Karpas-422 (cell line): ENCODE measurements around the gene TSEN54. TPM values are rescaled to one million over a fixed set of nuclear protein-coding genes. Genes with fewer than 3 reads are reported as not detected.
"Not testable (repeated sequence)": the region's sequence is repeated elsewhere in the genome, so short reads cannot be mapped to it uniquely, and the experiment has no call there.

Experiments
- DNase-seq: peaks from one replicate; pipeline ENCODE4 v3.0.0-alpha.2; 2015
- H2AFZ ChIP-seq: fragments of 200-600 bp; sonication (generic); 2 replicates; pipeline ENCODE4 v1.6.1; 2014; ENCODE audit warnings: antibody characterized with exemption, low read length, mixed read lengths
- H3K27ac ChIP-seq: fragments of 200-600 bp; sonication (generic); 2 replicates; pipeline ENCODE4 v1.5.1; 2014; ENCODE audit warnings: mild to moderate bottlenecking, low read length, moderate library complexity
- H3K27me3 ChIP-seq: fragments of 200-600 bp; sonication (generic); 2 replicates; pipeline ENCODE4 v1.6.1; 2014; ENCODE audit warnings: low read length, mixed read lengths
- H3K36me3 ChIP-seq: fragments of 200-600 bp; sonication (generic); 2 replicates; pipeline ENCODE4 v1.6.1; 2014; ENCODE audit warnings: low read length, mixed read lengths; ENCODE audit not compliant: insufficient read depth
- H3K4me1 ChIP-seq: fragments of 200-600 bp; sonication (generic); 2 replicates; pipeline ENCODE4 v1.6.1; 2014; ENCODE audit warnings: mild to moderate bottlenecking, low read length, mixed read lengths
- H3K4me2 ChIP-seq: fragments of 200-600 bp; sonication (generic); 2 replicates; pipeline ENCODE4 v1.6.1; 2014; ENCODE audit warnings: low read length, low read depth, mild to moderate bottlenecking; ENCODE audit not compliant: poor library complexity, severe bottlenecking
- H3K4me3 ChIP-seq: fragments of 200-600 bp; sonication (generic); 2 replicates; pipeline ENCODE4 v1.5.1; 2014; ENCODE audit warnings: mild to moderate bottlenecking, antibody characterized with exemption, low read length, mixed read lengths
- H3K79me2 ChIP-seq: fragments of 200-600 bp; sonication (generic); 2 replicates; pipeline ENCODE4 v1.6.1; 2014; ENCODE audit warnings: mild to moderate bottlenecking, low read length, mixed read lengths
- H3K9ac ChIP-seq: fragments of 200-600 bp; sonication (generic); 2 replicates; pipeline ENCODE4 v1.6.0; 2014; ENCODE audit warnings: low read length
- H3K9me2 ChIP-seq: fragments of 200-600 bp; sonication (generic), shearing (Covaris generic); replicated peaks from 2 replicates; pipeline ENCODE4 v1.6.0; 2014; ENCODE audit warnings: mild to moderate bottlenecking, low read length, moderate library complexity; ENCODE audit not compliant: insufficient read depth
- H3K9me3 ChIP-seq: fragments of 300-700, 200-600 bp; sonication (generic); 2 replicates; pipeline ENCODE4 v1.6.1; 2014; ENCODE audit warnings: low read length, mixed read lengths
- H4K20me1 ChIP-seq: fragments of 200-600 bp; sonication (generic); 2 replicates; pipeline ENCODE4 v1.6.1; 2014; ENCODE audit warnings: mild to moderate bottlenecking, antibody characterized with exemption, low read length, low read depth; ENCODE audit not compliant: insufficient read depth
- total RNA-seq: library from RNA; depleted of rRNA; stranded (reverse); fragments of >200 nt; shearing (Covaris generic); gene quantifications from 2 replicates; pipeline ENCODE4 v1.2.3, GENCODE V29; 2014; ENCODE audit warnings: low replicate concordance

TSEN54 gene
- total RNA-seq, 1 experiment from 2014 or later, result 25.5 TPM

GRCh38 chr17:75517297-75517865 lies 1.1 kb downstream of the TSEN54 start:
- peaks cover 9% of the 10 kb centered on the region; the same call in 1 of the 2 replicates for H4K20me1 ChIP-seq
- H3K9me2 ChIP-seq, result no peaks in the 10 kb centered on the region
- H2AFZ ChIP-seq, result no peak overlapping the region
- H3K9ac ChIP-seq, result peak overlapping the region; percentile 77
- no peaks in the 10 kb centered on the region for H3K36me3 ChIP-seq
- H3K9me3 ChIP-seq, result no peaks in the 10 kb centered on the region
- peak overlapping the region; percentile 83 for H3K4me2 ChIP-seq
- no peaks in the 10 kb centered on the region for H3K27me3 ChIP-seq
- peak; percentile 68 for DNase-seq
- H3K27ac ChIP-seq, result no peak overlapping the region
- peaks cover 25% of the 10 kb centered on the region for H3K4me1 ChIP-seq
- peak overlapping the region; percentile 78 for H3K4me3 ChIP-seq
- peaks cover 13% of the 10 kb centered on the region for H3K79me2 ChIP-seq

- peaks cover 25% of the 10 kb centered on the region for H3K4me1 ChIP-seq
- H3K4me3 ChIP-seq, result peak overlapping the region; percentile 78; the same call in 1 of the 2 replicates
- peak overlapping the region; percentile 83 for H3K4me2 ChIP-seq
- H3K36me3 ChIP-seq, result no peaks in the 10 kb centered on the region
- peak overlapping the region; percentile 77 for H3K9ac ChIP-seq
- H3K9me2 ChIP-seq, result no peaks in the 10 kb centered on the region
- H3K79me2 ChIP-seq, result peaks cover 13% of the 10 kb centered on the region
- no peaks in the 10 kb centered on the region for H3K27me3 ChIP-seq
- DNase-seq, result peak; percentile 63
- peaks cover 9% of the 10 kb centered on the region; the same call in 1 of the 2 replicates for H4K20me1 ChIP-seq
- H3K27ac ChIP-seq, result peak overlapping the region; percentile 42; the same call in 1 of the 2 replicates
- H2AFZ ChIP-seq, result no peak overlapping the region
- no peaks in the 10 kb centered on the region for H3K9me3 ChIP-seq
These were observed 1.9 kb downstream of the TSEN54 start for GRCh38 chr17:75518201-75518600.

DNA sequence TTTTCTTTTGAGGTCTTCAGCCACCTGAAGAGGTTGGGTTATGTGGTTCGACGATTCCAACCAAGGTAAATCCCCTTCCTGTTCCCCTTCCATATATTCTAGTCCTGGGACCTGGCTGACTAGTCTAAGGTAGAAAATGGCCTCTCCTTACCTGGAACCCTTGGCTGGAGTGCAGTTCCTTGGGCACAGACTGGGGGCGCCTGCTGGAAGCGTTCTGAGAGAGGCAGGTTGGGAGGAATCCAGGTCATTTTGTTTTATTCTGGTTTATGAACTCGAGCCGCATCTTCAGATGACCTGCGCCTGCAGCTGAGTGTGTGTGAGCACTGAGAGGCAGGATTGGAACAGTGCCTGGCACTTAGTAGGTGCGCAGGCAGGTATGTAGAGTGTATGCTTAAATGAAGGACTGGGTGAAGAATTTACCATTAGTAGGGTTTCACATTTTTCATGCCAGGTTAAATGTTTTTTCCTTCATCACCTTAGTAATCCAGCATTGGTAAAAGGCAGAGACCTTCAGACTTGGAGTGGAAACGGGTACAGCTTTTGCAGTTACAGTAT lies 2.7 kb downstream of the TSEN54 start:
- Histone ChIP-seq H3K4me2 (no peak overlapping the region), H3K4me3 (no peak overlapping the region), H4K20me1 (peaks cover 9% of the 10 kb centered on the region; the same call in 1 of the 2 replicates), H3K9me3 (no peaks in the 10 kb centered on the region), H2AFZ (no peak overlapping the region), H3K27me3 (no peaks in the 10 kb centered on the region), H3K9me2 (no peaks in the 10 kb centered on the region), H3K9ac (no peak overlapping the region), H3K27ac (no peak overlapping the region), H3K36me3 (no peaks in the 10 kb centered on the region), H3K79me2 (peaks cover 13% of the 10 kb centered on the region), H3K4me1 (peaks cover 25% of the 10 kb centered on the region)
- no peak for DNase-seq

DNA sequence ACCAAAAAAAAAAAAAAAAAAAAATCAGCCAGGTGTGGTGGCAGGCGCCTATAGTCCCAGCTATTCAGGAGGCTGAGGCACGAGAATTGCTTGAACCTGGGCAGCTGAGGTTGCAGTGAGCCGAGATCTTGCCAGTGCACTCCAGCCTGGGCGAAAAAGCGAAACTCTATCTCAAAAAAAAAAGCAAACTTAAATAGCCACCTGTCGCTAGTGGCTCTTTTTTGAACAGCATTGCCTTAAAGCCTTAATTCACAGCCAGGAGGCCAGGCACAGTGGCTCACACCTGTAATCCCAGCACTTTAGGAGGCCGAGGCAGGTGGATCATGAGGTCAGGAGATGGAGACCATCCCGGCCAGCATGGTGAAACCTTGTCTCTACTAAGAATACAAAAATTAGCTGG lies 4.1 kb downstream of the TSEN54 start:
- not testable (repeated sequence) for H2AFZ ChIP-seq, H3K36me3 ChIP-seq, DNase-seq, H3K27me3 ChIP-seq, H3K4me3 ChIP-seq, H3K9me3 ChIP-seq, H3K9ac ChIP-seq, H3K9me2 ChIP-seq, H3K4me2 ChIP-seq, H3K27ac ChIP-seq
- H3K79me2 ChIP-seq, result peaks cover 13% of the 10 kb centered on the region
- peaks cover 15% of the 10 kb centered on the region; the same call in 1 of the 2 replicates for H4K20me1 ChIP-seq
- H3K4me1 ChIP-seq, result peaks cover 33% of the 10 kb centered on the region

GRCh38 chr17:75521290-75521689 lies 5.0 kb downstream of the TSEN54 start:
- Histone ChIP-seq H4K20me1 (peaks cover 17% of the 10 kb centered on the region; the same call in 1 of the 2 replicates), H3K27ac (no peak overlapping the region), H3K9ac (no peak overlapping the region), H3K79me2 (peaks cover 13% of the 10 kb centered on the region), H3K27me3 (no peaks in the 10 kb centered on the region), H3K4me1 (peaks cover 33% of the 10 kb centered on the region), H2AFZ (no peak overlapping the region), H3K4me2 (no peak overlapping the region), H3K9me2 (no peaks in the 10 kb centered on the region), H3K9me3 (no peaks in the 10 kb centered on the region), H3K4me3 (no peak overlapping the region), H3K36me3 (no peaks in the 10 kb centered on the region)
- no peak for DNase-seq

DNA sequence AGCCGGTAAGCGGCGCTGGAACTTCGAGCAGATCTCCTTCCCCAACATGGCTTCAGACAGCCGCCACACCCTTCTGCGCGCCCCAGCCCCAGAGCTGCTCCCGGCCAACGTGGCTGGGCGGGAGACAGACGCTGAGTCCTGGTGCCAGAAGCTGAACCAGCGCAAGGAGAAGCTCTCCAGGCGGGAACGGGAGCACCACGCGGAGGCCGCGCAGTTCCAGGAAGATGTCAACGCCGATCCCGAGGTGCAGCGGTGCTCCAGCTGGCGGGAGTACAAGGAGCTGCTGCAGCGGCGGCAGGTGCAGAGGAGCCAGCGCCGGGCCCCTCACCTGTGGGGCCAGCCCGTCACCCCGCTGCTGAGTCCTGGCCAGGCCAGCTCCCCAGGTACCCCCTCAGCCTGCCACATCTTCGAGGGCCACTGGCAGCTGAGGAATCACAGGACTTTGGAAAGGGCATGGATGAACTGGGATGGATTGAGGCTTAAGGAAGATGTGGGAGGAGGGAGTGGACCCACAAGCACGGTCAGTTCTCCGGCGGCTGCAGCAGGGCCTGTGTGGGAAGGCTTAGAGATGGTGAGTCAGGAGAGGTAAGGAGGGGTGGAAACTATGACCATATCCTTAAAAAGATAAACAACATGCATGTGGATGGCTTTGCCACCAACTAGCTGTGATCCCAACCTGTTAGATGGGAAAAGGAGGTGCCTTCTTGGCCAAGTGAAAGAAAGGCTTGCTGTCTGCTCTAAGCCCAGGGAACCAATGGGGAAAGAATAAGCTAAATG lies 5.8 kb downstream of the TSEN54 start:
- H3K4me2 ChIP-seq, result no peak overlapping the region
- H3K9me2 ChIP-seq, result no peaks in the 10 kb centered on the region
- H4K20me1 ChIP-seq, result peaks cover 21% of the 10 kb centered on the region; the same call in 1 of the 2 replicates
- H3K9ac ChIP-seq, result no peak overlapping the region
- H3K4me1 ChIP-seq, result peaks cover 32% of the 10 kb centered on the region
- H3K4me3 ChIP-seq, result no peak overlapping the region
- H3K27me3 ChIP-seq, result no peaks in the 10 kb centered on the region
- H3K79me2 ChIP-seq, result peaks cover 10% of the 10 kb centered on the region
- H3K9me3 ChIP-seq, result no peaks in the 10 kb centered on the region
- H3K36me3 ChIP-seq, result no peaks in the 10 kb centered on the region
- H2AFZ ChIP-seq, result no peak overlapping the region
- DNase-seq, result no peak
- H3K27ac ChIP-seq, result no peak overlapping the region

DNA sequence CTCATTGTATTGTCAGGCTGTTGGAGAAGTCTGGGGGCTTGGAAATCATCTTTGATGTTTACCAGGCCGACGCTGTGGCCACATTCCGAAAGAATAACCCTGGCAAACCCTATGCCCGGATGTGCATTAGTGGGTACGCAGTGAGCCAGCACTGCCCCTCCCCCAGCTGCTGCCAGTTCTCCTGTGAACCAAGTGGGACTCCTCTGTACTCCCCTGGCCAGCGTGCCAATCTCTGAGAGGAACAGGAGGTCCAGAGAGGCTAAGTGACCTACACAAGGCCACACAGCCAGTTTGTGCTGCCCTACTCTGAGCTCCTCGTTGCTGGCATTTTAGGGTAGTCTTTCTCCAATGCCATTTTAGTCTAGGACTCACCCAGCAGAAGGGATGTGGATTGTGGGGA lies 7.3 kb downstream of the TSEN54 start:
- no peak overlapping the region for H3K4me2 ChIP-seq

More for the DNA sequence above, 7.3 kb downstream of the TSEN54 start:
- no peak overlapping the region for H3K9ac ChIP-seq
- no peaks in the 10 kb centered on the region for H3K27me3 ChIP-seq
- H3K36me3 ChIP-seq, result no peaks in the 10 kb centered on the region
- no peaks in the 10 kb centered on the region for H3K79me2 ChIP-seq
- H3K4me1 ChIP-seq, result peaks cover 17% of the 10 kb centered on the region
- H3K9me2 ChIP-seq, result no peaks in the 10 kb centered on the region
- no peak overlapping the region for H3K27ac ChIP-seq
- no peaks in the 10 kb centered on the region for H3K9me3 ChIP-seq
- H3K4me3 ChIP-seq, result no peak overlapping the region
- DNase-seq, result no peak
- H4K20me1 ChIP-seq, result 0 out of 2 replicates have a peak, but pooled peaks cover 12% of the 10 kb centered on the region
- H2AFZ ChIP-seq, result no peak overlapping the region
